Liver (tissue), 3 donors: ENCODE data around the gene PLEKHA6.

ENCODE experiments used
- CTCF ChIP-seq: fragments of 150-350 bp; IDR thresholded peaks from 2 replicates; pipeline ENCODE4 v1.5.1; 2017; ENCODE audit warnings: improper control_type of control experiment, low read depth, low read length; ENCODE audit not compliant: missing input control
- GABPA ChIP-seq, 2 donors: IDR thresholded peaks in 1 of 2; conservative IDR thresholded peaks in 1 of 2; 2 replicates each; pipeline ENCODE4 v1.6.1; 2016; ENCODE audit warnings: antibody characterized with exemption in 2 of 2, mild to moderate bottlenecking in 1 of 2, moderate library complexity in 1 of 2
- JUND ChIP-seq, 2 donors: IDR thresholded peaks; 2 replicates each; pipeline ENCODE4 v1.6.1; 2016; ENCODE audit warnings: antibody characterized with exemption in 2 of 2
- MAX ChIP-seq: IDR thresholded peaks from 2 replicates; pipeline ENCODE4 v1.6.1; 2016; ENCODE audit warnings: antibody characterized with exemption
- NR2F2 ChIP-seq: IDR thresholded peaks from 2 replicates; pipeline ENCODE4 v1.6.1; 2016; ENCODE audit warnings: antibody characterized with exemption
- RAD21 ChIP-seq, 2 donors: IDR thresholded peaks; 2 replicates each; pipeline ENCODE4 v1.6.1; 2016; ENCODE audit warnings: antibody characterized with exemption in 2 of 2, mild to moderate bottlenecking in 2 of 2
- SP1 ChIP-seq: IDR thresholded peaks from 2 replicates; pipeline ENCODE4 v1.6.1; 2018; ENCODE audit warnings: antibody characterized with exemption, mild to moderate bottlenecking
- TAF1 ChIP-seq: conservative IDR thresholded peaks from 2 replicates; pipeline ENCODE4 v1.6.1; 2016; ENCODE audit warnings: antibody characterized with exemption, mild to moderate bottlenecking
- TF ChIP-seq, protein P1 (sequence below): IDR thresholded peaks from 2 replicates; pipeline ENCODE4 v1.6.1; 2016; ENCODE audit warnings: antibody characterized with exemption, mild to moderate bottlenecking
- donor health status: healthy.
- donor health status: healthy.

- no peak for TF ChIP-seq CTCF
- no peak for TF ChIP-seq TAF1
- TF ChIP-seq JUND (IDR thresholded peaks at IDR 0.05), result no peak
- no peak for TF ChIP-seq GABPA (IDR thresholded peaks at IDR 0.05 in 1 of 2, conservative IDR thresholded peaks at IDR 0.05 in 1 of 2)
- TF ChIP-seq, protein P1, sequence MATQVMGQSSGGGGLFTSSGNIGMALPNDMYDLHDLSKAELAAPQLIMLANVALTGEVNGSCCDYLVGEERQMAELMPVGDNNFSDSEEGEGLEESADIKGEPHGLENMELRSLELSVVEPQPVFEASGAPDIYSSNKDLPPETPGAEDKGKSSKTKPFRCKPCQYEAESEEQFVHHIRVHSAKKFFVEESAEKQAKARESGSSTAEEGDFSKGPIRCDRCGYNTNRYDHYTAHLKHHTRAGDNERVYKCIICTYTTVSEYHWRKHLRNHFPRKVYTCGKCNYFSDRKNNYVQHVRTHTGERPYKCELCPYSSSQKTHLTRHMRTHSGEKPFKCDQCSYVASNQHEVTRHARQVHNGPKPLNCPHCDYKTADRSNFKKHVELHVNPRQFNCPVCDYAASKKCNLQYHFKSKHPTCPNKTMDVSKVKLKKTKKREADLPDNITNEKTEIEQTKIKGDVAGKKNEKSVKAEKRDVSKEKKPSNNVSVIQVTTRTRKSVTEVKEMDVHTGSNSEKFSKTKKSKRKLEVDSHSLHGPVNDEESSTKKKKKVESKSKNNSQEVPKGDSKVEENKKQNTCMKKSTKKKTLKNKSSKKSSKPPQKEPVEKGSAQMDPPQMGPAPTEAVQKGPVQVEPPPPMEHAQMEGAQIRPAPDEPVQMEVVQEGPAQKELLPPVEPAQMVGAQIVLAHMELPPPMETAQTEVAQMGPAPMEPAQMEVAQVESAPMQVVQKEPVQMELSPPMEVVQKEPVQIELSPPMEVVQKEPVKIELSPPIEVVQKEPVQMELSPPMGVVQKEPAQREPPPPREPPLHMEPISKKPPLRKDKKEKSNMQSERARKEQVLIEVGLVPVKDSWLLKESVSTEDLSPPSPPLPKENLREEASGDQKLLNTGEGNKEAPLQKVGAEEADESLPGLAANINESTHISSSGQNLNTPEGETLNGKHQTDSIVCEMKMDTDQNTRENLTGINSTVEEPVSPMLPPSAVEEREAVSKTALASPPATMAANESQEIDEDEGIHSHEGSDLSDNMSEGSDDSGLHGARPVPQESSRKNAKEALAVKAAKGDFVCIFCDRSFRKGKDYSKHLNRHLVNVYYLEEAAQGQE, result no peak
- no peak for TF ChIP-seq MAX
- no peak for TF ChIP-seq RAD21 (IDR thresholded peaks at IDR 0.05)
- no peak for TF ChIP-seq NR2F2
- TF ChIP-seq SP1, result no peak
These were observed 165.6 kb downstream of the PLEKHA6 start for GRCh38 chr1:204194080-204194479.
